Cardiac septum (tissue), 1 donor: ENCODE results near the gene ATP2B2. TPM values are rescaled to one million over a fixed set of nuclear protein-coding genes. Genes with fewer than 3 reads are reported as not detected.

Experiments used
- DNase-seq: peaks from one replicate; pipeline ENCODE4 v3.0.0-alpha.2; 2020; ENCODE audit warnings: low spot score
- intact Hi-C: fragments of 100-400 bp; cut with DNase I; formaldehyde crosslinking; loops from one replicate; pipeline ENCODE4 v1.14.0; 2022
- total RNA-seq: library from RNA; stranded (reverse); fragmentation: NEBNext Ultra II Directional; extraction: Animal tissue kit (Norgen Biotek cat#: 25700); gene quantifications from one replicate; pipeline ENCODE4 v1.2.1, GENCODE V29; 2021
- donor health status: DM: no; HTN: no; CAD: no.

The ATP2B2 gene
- total RNA-seq, 1 donor from 2014 or later: 0.13 TPM

GRCh38 chr3:10379161-10379560 lies 126.2 kb downstream of the ATP2B2 start:
- intact Hi-C loops: no loop called here
- DNase-seq: no peak

GRCh38 chr3:10378742-10379141 lies 126.6 kb downstream of the ATP2B2 start:
- intact Hi-C loops: no loop called here
- no peak for DNase-seq

- intact Hi-C loops: no loop called here
- no peak for DNase-seq
Observed at GRCh38 chr3:10378246-10378645, 127.1 kb downstream of the ATP2B2 start.

GRCh38 chr3:10377148-10377725 lies 128.1 kb downstream of the ATP2B2 start:
- intact Hi-C loops: no loop called here
- no peak for DNase-seq

GRCh38 chr3:10376353-10376752 lies 129.0 kb downstream of the ATP2B2 start:
- intact Hi-C loops: no loop called here
- no peak for DNase-seq

GRCh38 chr3:10375296-10376053 lies 129.9 kb downstream of the ATP2B2 start:
- intact Hi-C loops: no loop called here
- DNase-seq: no peak

- intact Hi-C loops: no loop called here
- DNase-seq: no peak
Observed at GRCh38 chr3:10374311-10374710, 131.1 kb downstream of the ATP2B2 start.

- no peak for DNase-seq
- intact Hi-C loops: no loop called here
Observed at GRCh38 chr3:10373686-10374261, 131.6 kb downstream of the ATP2B2 start.

GRCh38 chr3:10371789-10372188 lies 133.6 kb downstream of the ATP2B2 start:
- intact Hi-C loops: no loop called here
- DNase-seq: no peak

GRCh38 chr3:10371167-10371566 lies 134.2 kb downstream of the ATP2B2 start:
- DNase-seq: no peak
- intact Hi-C loops: no loop called here

GRCh38 chr3:10370429-10370828 lies 135.0 kb downstream of the ATP2B2 start:
- intact Hi-C loops: no loop called here
- DNase-seq: no peak

GRCh38 chr3:10368512-10368911 lies 136.9 kb downstream of the ATP2B2 start:
- no peak for DNase-seq
- intact Hi-C loops: no loop called here

GRCh38 chr3:10367506-10367905 lies 137.9 kb downstream of the ATP2B2 start:
- no peak for DNase-seq
- intact Hi-C loops: no loop called here

- DNase-seq: no peak
- intact Hi-C loops: no loop called here
Observed at GRCh38 chr3:10366651-10367101, 138.7 kb downstream of the ATP2B2 start.

GRCh38 chr3:10365791-10366190 lies 139.6 kb downstream of the ATP2B2 start:
- intact Hi-C loops: no loop called here
- no peak for DNase-seq

GRCh38 chr3:10365316-10365715 lies 140.1 kb downstream of the ATP2B2 start:
- intact Hi-C loops: no loop called here
- DNase-seq: no peak

GRCh38 chr3:10364806-10365205 lies 140.6 kb downstream of the ATP2B2 start:
- intact Hi-C loops: no loop called here
- DNase-seq: no peak

GRCh38 chr3:10363935-10364334 lies 141.5 kb downstream of the ATP2B2 start:
- DNase-seq: no peak
- intact Hi-C loops: no loop called here

- intact Hi-C loops: no loop called here
- no peak for DNase-seq
Observed at GRCh38 chr3:10361375-10361774, 144.0 kb downstream of the ATP2B2 start.

- DNase-seq: no peak
- intact Hi-C loops: no loop called here
Observed at GRCh38 chr3:10360478-10360877, 144.9 kb downstream of the ATP2B2 start.

- intact Hi-C loops: no loop called here
- no peak for DNase-seq
Observed at GRCh38 chr3:10359761-10360161, 145.6 kb downstream of the ATP2B2 start.
